KOPT-K1 (cell line): ENCODE results near the gene MFSD6.
"Not testable (repeated sequence)": the region's sequence is repeated elsewhere in the genome, so short reads cannot be mapped to it uniquely, and the experiment has no call there.

Source experiments
- H3K27ac ChIP-seq: fragments of 200-600 bp; sonication (generic); 2 replicates; pipeline ENCODE4 v1.5.1; 2016; ENCODE audit warnings: antibody characterized with exemption, mild to moderate bottlenecking, low read depth, low read length; ENCODE audit not compliant: poor library complexity, severe bottlenecking
- H3K36me3 ChIP-seq: fragments of 200-600 bp; sonication (generic); 2 replicates; pipeline ENCODE4 v1.5.1; 2017; ENCODE audit warnings: antibody characterized with exemption, mild to moderate bottlenecking, low read length, moderate library complexity; ENCODE audit not compliant: insufficient read depth
- H3K9me3 ChIP-seq: fragments of 200-600 bp; sonication (generic); 2 replicates; pipeline ENCODE4 v1.5.1; 2017; ENCODE audit warnings: antibody characterized with exemption, low read length, mild to moderate bottlenecking; ENCODE audit not compliant: insufficient read depth, poor library complexity, severe bottlenecking

Gene MFSD6

GRCh38 chr2:190505696-190506095, 97.5 kb downstream of the MFSD6 start:
- H3K9me3 ChIP-seq = no peaks in the 10 kb centered on the region
- peaks cover 100% of the 10 kb centered on the region for H3K36me3 ChIP-seq
- no peak overlapping the region for H3K27ac ChIP-seq

GRCh38 chr2:190506666-190507065, 98.5 kb downstream of the MFSD6 start:
- Histone ChIP-seq H3K36me3 (peaks cover 96% of the 10 kb centered on the region), H3K9me3 (no peaks in the 10 kb centered on the region), H3K27ac (no peak overlapping the region)

- Histone ChIP-seq H3K27ac (no peak overlapping the region), H3K9me3 (no peaks in the 10 kb centered on the region), H3K36me3 (peaks cover 95% of the 10 kb centered on the region)
These were observed 99.0 kb downstream of the MFSD6 start for GRCh38 chr2:190507135-190507534.

- not testable (repeated sequence) for H3K9me3 ChIP-seq, H3K27ac ChIP-seq
- peaks cover 95% of the 10 kb centered on the region for H3K36me3 ChIP-seq
These were observed 101.7 kb downstream of the MFSD6 start for GRCh38 chr2:190509895-190510294.

GRCh38 chr2:190511104-190511503, 102.9 kb downstream of the MFSD6 start:
- no peaks in the 10 kb centered on the region for H3K9me3 ChIP-seq
- H3K27ac ChIP-seq = no peak overlapping the region
- peaks cover 87% of the 10 kb centered on the region for H3K36me3 ChIP-seq

- H3K27ac ChIP-seq = no peak overlapping the region
- peaks cover 86% of the 10 kb centered on the region for H3K36me3 ChIP-seq
- H3K9me3 ChIP-seq = no peaks in the 10 kb centered on the region
These were observed 104.5 kb downstream of the MFSD6 start for GRCh38 chr2:190512539-190513095.

- H3K27ac ChIP-seq = no peak overlapping the region
- no peaks in the 10 kb centered on the region for H3K9me3 ChIP-seq
- peaks cover 86% of the 10 kb centered on the region for H3K36me3 ChIP-seq
These were observed 105.7 kb downstream of the MFSD6 start for GRCh38 chr2:190513877-190514276.

GRCh38 chr2:190514676-190515075, 106.5 kb downstream of the MFSD6 start:
- Histone ChIP-seq H3K9me3 (no peaks in the 10 kb centered on the region), H3K36me3 (peaks cover 86% of the 10 kb centered on the region), H3K27ac (no peak overlapping the region)

- Histone ChIP-seq H3K36me3 (peaks cover 82% of the 10 kb centered on the region), H3K9me3 (no peaks in the 10 kb centered on the region), H3K27ac (no peak overlapping the region)
These were observed 107.5 kb downstream of the MFSD6 start for GRCh38 chr2:190515687-190516086.

GRCh38 chr2:190517468-190517867, 109.3 kb downstream of the MFSD6 start:
- peaks cover 82% of the 10 kb centered on the region for H3K36me3 ChIP-seq
- no peak overlapping the region for H3K27ac ChIP-seq
- no peaks in the 10 kb centered on the region for H3K9me3 ChIP-seq

GRCh38 chr2:190519975-190520767, 112.0 kb downstream of the MFSD6 start:
- peaks cover 78% of the 10 kb centered on the region for H3K36me3 ChIP-seq
- no peaks in the 10 kb centered on the region for H3K9me3 ChIP-seq
- peak overlapping the region; percentile 6 for H3K27ac ChIP-seq

- H3K36me3 ChIP-seq = peaks cover 41% of the 10 kb centered on the region
- no peaks in the 10 kb centered on the region for H3K9me3 ChIP-seq
These were observed 116.8 kb downstream of the MFSD6 start for GRCh38 chr2:190524928-190525327.

GRCh38 chr2:190526105-190526750, 118.1 kb downstream of the MFSD6 start:
- no peaks in the 10 kb centered on the region for H3K9me3 ChIP-seq
- no peak overlapping the region for H3K27ac ChIP-seq
- peaks cover 33% of the 10 kb centered on the region for H3K36me3 ChIP-seq

More at GRCh38 chr2:190524928-190525327, 116.8 kb downstream of the MFSD6 start:
- no peak overlapping the region for H3K27ac ChIP-seq

- Histone ChIP-seq H3K27ac (no peak overlapping the region), H3K9me3 (no peaks in the 10 kb centered on the region), H3K36me3 (peaks cover 27% of the 10 kb centered on the region)
These were observed 119.1 kb downstream of the MFSD6 start for GRCh38 chr2:190527214-190527613.

GRCh38 chr2:190527918-190528317, 119.8 kb downstream of the MFSD6 start:
- Histone ChIP-seq H3K27ac (no peak overlapping the region), H3K9me3 (no peaks in the 10 kb centered on the region), H3K36me3 (peaks cover 21% of the 10 kb centered on the region)
